ENCODE results near the gene SS18.
A peak's percentile ranks its signal among the peaks of the same experiment; 100 is the strongest.

Gene SS18

DNA sequence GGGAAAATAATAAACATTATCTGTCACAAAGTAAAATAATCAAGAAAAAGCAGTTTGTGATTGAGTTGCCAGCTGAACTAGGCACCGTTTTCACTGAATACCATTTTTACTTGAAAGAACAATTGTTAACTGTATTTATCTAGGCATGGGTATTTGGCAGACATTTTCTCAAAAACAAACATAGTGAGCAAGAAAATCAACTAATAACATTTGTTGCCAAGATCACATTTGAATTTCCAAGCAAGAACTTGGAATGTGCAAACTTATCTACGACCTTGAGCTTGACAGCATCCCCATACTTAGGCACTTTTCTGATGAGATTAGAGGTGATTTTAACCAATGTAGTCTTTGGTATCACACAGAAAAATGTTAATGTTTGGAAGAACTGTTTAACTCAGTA is 16.7 kb downstream of the SS18 start:
- TF ChIP-seq, protein P1, sequence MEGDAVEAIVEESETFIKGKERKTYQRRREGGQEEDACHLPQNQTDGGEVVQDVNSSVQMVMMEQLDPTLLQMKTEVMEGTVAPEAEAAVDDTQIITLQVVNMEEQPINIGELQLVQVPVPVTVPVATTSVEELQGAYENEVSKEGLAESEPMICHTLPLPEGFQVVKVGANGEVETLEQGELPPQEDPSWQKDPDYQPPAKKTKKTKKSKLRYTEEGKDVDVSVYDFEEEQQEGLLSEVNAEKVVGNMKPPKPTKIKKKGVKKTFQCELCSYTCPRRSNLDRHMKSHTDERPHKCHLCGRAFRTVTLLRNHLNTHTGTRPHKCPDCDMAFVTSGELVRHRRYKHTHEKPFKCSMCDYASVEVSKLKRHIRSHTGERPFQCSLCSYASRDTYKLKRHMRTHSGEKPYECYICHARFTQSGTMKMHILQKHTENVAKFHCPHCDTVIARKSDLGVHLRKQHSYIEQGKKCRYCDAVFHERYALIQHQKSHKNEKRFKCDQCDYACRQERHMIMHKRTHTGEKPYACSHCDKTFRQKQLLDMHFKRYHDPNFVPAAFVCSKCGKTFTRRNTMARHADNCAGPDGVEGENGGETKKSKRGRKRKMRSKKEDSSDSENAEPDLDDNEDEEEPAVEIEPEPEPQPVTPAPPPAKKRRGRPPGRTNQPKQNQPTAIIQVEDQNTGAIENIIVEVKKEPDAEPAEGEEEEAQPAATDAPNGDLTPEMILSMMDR (conservative IDR thresholded peaks at IDR 0.05; ENCODE audit: low read depth, low read length) = no peak
- H3K4me3 ChIP-seq (ENCODE audit: low read depth, low read length) = no peak overlapping the region
- DNase-seq (ENCODE audit: low read depth) = no peak

DNA sequence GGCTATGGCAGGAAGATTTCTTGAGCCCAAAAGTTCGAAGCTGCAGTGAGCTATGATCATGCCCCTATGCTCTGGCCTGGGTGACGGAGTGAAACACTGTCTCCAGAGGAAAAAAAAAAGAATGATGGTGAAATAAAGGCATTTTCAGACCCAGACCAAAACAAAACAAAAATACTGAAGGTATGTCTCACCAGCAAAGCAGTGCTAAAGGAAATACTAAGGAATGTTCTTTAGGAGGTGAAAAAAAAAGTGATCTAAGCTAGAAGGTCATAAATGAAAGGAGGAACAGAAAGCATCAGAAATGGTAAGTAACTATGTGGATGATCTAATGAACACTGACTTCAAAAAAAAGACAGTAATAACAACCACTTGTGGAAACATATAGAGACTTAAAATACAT is 18.7 kb downstream of the SS18 start:
- DNase-seq (ENCODE audit: low read depth) = peak; percentile 80
- no peak overlapping the region for H3K4me3 ChIP-seq (ENCODE audit: low read depth, low read length)
- TF ChIP-seq, protein P1 (conservative IDR thresholded peaks at IDR 0.05; ENCODE audit: low read depth, low read length) = no peak

DNA sequence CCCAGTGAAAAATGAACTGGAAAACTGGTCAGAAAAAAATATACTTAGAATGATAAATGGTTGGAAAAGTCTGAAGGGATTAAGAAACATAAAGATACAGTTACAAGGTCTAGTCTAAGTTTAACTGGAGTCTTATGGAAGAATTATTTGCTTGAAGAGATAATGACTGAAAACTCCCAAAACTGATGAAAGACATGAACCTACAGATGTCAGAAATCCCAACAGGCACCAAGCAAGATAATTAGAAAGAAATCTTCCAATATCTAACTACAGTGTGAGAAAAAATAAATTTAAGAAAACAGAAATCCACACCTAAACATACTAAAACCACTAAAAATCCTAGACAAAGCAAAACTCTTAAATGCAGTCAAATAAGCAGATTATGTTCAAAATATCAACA is 19.4 kb downstream of the SS18 start:
- TF ChIP-seq, protein P1 (conservative IDR thresholded peaks at IDR 0.05; ENCODE audit: low read depth, low read length) = no peak
- DNase-seq (ENCODE audit: low read depth) = no peak
- H3K4me3 ChIP-seq (ENCODE audit: low read depth, low read length) = no peak overlapping the region

DNA sequence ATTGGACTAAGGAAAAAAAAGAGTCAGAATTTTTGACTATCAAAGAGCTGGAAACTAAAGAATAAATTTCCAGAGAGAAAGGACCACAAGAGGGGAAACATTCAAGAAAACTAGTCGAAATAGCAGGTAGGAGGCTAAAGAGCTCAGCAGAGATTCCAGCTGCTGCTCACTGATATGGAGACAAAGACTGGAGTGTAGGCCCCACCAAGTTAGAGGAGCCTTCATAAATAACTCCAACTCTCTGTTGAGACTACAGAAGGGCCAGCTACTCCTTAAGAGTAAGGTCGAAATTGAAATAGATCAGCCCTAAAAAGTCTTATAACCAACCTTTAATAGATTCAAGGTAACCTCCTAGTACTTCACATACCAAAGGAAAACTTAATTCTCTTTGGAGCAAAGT is 31.1 kb downstream of the SS18 start:
- H3K4me3 ChIP-seq (ENCODE audit: low read depth, low read length) = no peak overlapping the region
- no peak for DNase-seq (ENCODE audit: low read depth)
- TF ChIP-seq, protein P1 (conservative IDR thresholded peaks at IDR 0.05; ENCODE audit: low read depth, low read length) = no peak

DNA sequence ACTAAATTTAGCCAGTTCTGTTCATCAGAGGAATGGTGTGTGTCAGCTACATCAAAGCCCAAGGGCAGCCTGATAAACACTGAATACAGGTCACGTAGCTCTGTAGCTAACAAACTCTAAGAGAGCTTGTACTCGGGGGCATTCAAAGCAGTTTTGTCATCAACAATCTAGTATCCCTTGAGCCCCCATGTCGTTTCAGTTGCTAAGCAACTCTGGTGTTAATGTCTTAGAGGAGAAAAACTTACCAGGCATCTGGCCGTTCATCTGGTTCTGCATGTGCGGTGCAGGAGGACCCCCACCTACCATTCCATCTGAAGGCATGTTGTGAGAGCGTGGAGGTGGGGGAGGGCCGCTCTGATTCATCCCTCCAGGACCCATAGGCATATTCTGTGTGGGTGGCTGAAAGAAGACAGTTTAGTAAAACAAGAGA is 33.1 kb downstream of the SS18 start:
- TF ChIP-seq, protein P1 (conservative IDR thresholded peaks at IDR 0.05; ENCODE audit: low read depth, low read length) = no peak
- H3K4me3 ChIP-seq (ENCODE audit: low read depth, low read length) = no peak overlapping the region
- DNase-seq (ENCODE audit: low read depth) = peak; percentile 60

DNA sequence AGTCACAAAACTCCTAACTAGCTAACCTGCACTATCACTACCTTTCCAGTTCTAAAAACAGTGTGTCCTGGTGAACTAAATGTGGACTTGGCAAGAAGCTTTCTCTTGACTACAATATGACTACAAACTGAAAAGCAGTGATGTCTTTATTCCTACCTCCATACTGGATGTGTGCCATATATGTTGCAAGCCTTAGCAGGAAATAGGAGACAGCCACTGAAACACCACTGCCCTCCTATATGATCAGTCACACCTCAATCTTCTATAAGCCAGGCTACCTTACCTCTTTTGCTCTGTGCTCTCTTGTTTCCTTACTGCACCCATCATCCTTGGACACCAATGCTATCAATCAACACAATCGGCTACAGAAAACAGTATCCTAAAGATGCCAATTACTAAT is 34.1 kb downstream of the SS18 start:
- peak; percentile 78 for DNase-seq (ENCODE audit: low read depth)
- TF ChIP-seq, protein P1 (conservative IDR thresholded peaks at IDR 0.05; ENCODE audit: low read depth, low read length) = no peak
- no peak overlapping the region for H3K4me3 ChIP-seq (ENCODE audit: low read depth, low read length)

DNA sequence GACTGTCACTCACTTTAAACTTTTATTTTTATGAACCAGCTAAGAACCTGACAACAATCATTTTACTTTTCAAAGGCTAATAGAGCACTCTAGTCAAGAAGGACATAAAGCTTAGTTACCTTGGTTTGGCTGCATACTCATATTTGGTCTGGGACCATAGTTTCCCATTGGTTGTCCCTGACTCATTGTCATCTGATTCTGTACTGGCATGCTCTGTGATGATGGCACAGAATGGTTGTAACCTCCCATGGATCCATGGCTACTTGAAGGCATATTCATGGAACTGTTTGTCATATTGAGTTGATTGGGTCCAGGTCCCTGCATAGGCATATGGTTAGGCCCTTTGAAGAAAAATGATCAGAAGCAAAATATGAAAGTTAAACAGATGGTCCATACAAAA is 37.9 kb downstream of the SS18 start:
- no peak for DNase-seq (ENCODE audit: low read depth)
- TF ChIP-seq, protein P1 (conservative IDR thresholded peaks at IDR 0.05; ENCODE audit: low read depth, low read length) = no peak
- no peak overlapping the region for H3K4me3 ChIP-seq (ENCODE audit: low read depth, low read length)

Measured in choroid plexus epithelial cell (primary cell).